ENCODE data around the gene MED15. TPM values are rescaled to one million over a fixed set of nuclear protein-coding genes. Genes with fewer than 3 reads are reported as not detected.

MED15 gene
- total RNA-seq, 4 donors from 2014 or later = 37.5 to 69.4 (median 52.7) TPM

- in situ Hi-C loops (cut with MboI; ENCODE audit: low sequenced_read_pairs in 4 of 4) (no loop called here), intact Hi-C loops (cut with DNase I; ENCODE audit: low total_unique reads) (no loop called here)
- Histone ChIP-seq H3K27ac (peak overlapping the region in 1 of 4 donors; percentile 27), H3K36me3 (peaks cover 0 to 12% of the 10 kb centered on the region in 2 donors), H3K27me3 (no peaks in the 10 kb centered on the region), H3K4me3 (no peak overlapping the region), H3K4me1 (peaks cover 23 to 28% of the 10 kb centered on the region in 2 donors), H3K9me3 (no peaks in the 10 kb centered on the region)
- no peak for TF ChIP-seq CTCF (IDR thresholded peaks at IDR 0.05 in 4 of 5, conservative IDR thresholded peaks at IDR 0.05 in 1 of 5)
- no peak for DNase-seq
- no peak for ATAC-seq
Measured at GRCh38 chr22:20519558-20519957, 12.1 kb downstream of the MED15 start.

- DNase-seq = no peak
- intact Hi-C loops (cut with DNase I; ENCODE audit: low total_unique reads) = no loop called here
- H3K4me1 ChIP-seq = peaks cover 18 to 22% of the 10 kb centered on the region in 2 donors
- H3K36me3 ChIP-seq = peaks cover 0 to 12% of the 10 kb centered on the region in 2 donors
- TF ChIP-seq CTCF (IDR thresholded peaks at IDR 0.05 in 4 of 5, conservative IDR thresholded peaks at IDR 0.05 in 1 of 5) = no peak
- TF ChIP-seq POLR2A (IDR thresholded peaks at IDR 0.05) = no peak
- H3K9me3 ChIP-seq = no peaks in the 10 kb centered on the region
- ATAC-seq = no peak
- no peak overlapping the region for H3K4me3 ChIP-seq
- H3K27ac ChIP-seq = peak overlapping the region in 1 of 4 donors; percentile 27
- H3K27me3 ChIP-seq = no peaks in the 10 kb centered on the region
- in situ Hi-C loops (cut with MboI; ENCODE audit: low sequenced_read_pairs in 4 of 4) = no loop called here
Measured at GRCh38 chr22:20520093-20520511, 12.7 kb downstream of the MED15 start.

- Histone ChIP-seq H3K4me1 (peaks cover 14 to 20% of the 10 kb centered on the region in 2 donors), H3K36me3 (peaks cover 0 to 12% of the 10 kb centered on the region in 2 donors), H3K27ac (peak overlapping the region in 1 of 4 donors; percentile 60), H3K4me3 (no peak overlapping the region), H3K9me3 (no peaks in the 10 kb centered on the region), H3K27me3 (no peaks in the 10 kb centered on the region)
- DNase-seq (no peak), ATAC-seq (no peak)
- TF ChIP-seq POLR2A (IDR thresholded peaks at IDR 0.05) (no peak), CTCF (IDR thresholded peaks at IDR 0.05 in 4 of 5, conservative IDR thresholded peaks at IDR 0.05 in 1 of 5) (no peak)
- intact Hi-C loops (cut with DNase I; ENCODE audit: low total_unique reads) = no loop called here
- in situ Hi-C loops (cut with MboI; ENCODE audit: low sequenced_read_pairs in 4 of 4) = no loop called here
Measured at GRCh38 chr22:20522134-20523004, 15.0 kb downstream of the MED15 start.

- Histone ChIP-seq H3K36me3 (peaks cover 0 to 17% of the 10 kb centered on the region in 2 donors), H3K4me3 (no peak overlapping the region), H3K27me3 (no peaks in the 10 kb centered on the region), H3K9me3 (no peaks in the 10 kb centered on the region), H3K27ac (peak overlapping the region; percentile 26 to 60 (median 44)), H3K4me1 (peaks cover 14 to 18% of the 10 kb centered on the region in 2 donors)
- in situ Hi-C loops (cut with MboI; ENCODE audit: low sequenced_read_pairs in 4 of 4) = no loop called here
- no peak for TF ChIP-seq POLR2A (IDR thresholded peaks at IDR 0.05)
- no peak for TF ChIP-seq CTCF (IDR thresholded peaks at IDR 0.05 in 4 of 5, conservative IDR thresholded peaks at IDR 0.05 in 1 of 5)
- ATAC-seq (peak; percentile 61 to 68), DNase-seq (peak in 1 of 2 donors; percentile 27)
- intact Hi-C loops (cut with DNase I; ENCODE audit: low total_unique reads) = no loop called here
Measured at GRCh38 chr22:20523086-20523983, 15.9 kb downstream of the MED15 start.

All from gastrocnemius medialis (tissue), 4 donors.